ENCODE measurements around the gene RITA1. TPM values are rescaled to one million over a fixed set of nuclear protein-coding genes. Genes with fewer than 3 reads are reported as not detected.

RITA1 gene
- total and polyA plus RNA-seq, 2 experiments from 2014 or later = 16.1 to 26.9 TPM

GRCh38 chr12:113179023-113179422 is 6.5 kb upstream of the RITA1 start:
- 94% methylated on average over 13 of the region's 14 CpGs for WGBS (ENCODE audit: low lambda C conversion rate, missing lambda C conversion rate)
- Histone ChIP-seq H3K4me3 (no peak overlapping the region), H3K79me2 (peaks cover 25% of the 10 kb centered on the region), H3K9me3 (ENCODE audit: low read depth) (no peaks in the 10 kb centered on the region), H3K9me2 (replicated peaks; ENCODE audit: insufficient read depth) (no peaks in the 10 kb centered on the region), H4K20me1 (ENCODE audit: insufficient read depth, poor library complexity, severe bottlenecking) (peaks cover 3% of the 10 kb centered on the region), H3K27me3 (no peaks in the 10 kb centered on the region), H3K4me2 (no peak overlapping the region), H3K27ac (no peak overlapping the region), H3K4me1 (ENCODE audit: insufficient read depth) (peaks cover 3% of the 10 kb centered on the region), H2AFZ (no peak overlapping the region), H3K36me3 (replicated peaks; ENCODE audit: insufficient read depth, low read depth) (no peaks in the 10 kb centered on the region)
- no peak for DNase-seq (ENCODE audit: low spot score)
- no peak for TF ChIP-seq CTCF (IDR thresholded peaks at IDR 0.05; ENCODE audit: poor library complexity)
- TF ChIP-seq EZH2phosphoT487 (IDR thresholded peaks at IDR 0.05; ENCODE audit: low read depth, severe bottlenecking, unreplicated experiment) = no peak
- TF ChIP-seq EZH2 (IDR thresholded peaks at IDR 0.05; ENCODE audit: borderline replicate concordance) = no peak

- Histone ChIP-seq H3K4me1 (ENCODE audit: insufficient read depth) (peaks cover 7% of the 10 kb centered on the region), H3K9me3 (ENCODE audit: low read depth) (no peaks in the 10 kb centered on the region), H3K79me2 (peaks cover 31% of the 10 kb centered on the region), H3K4me3 (no peak overlapping the region), H4K20me1 (ENCODE audit: insufficient read depth, poor library complexity, severe bottlenecking) (peaks cover 3% of the 10 kb centered on the region), H3K36me3 (replicated peaks; ENCODE audit: insufficient read depth, low read depth) (no peaks in the 10 kb centered on the region), H3K4me2 (no peak overlapping the region), H3K9me2 (replicated peaks; ENCODE audit: insufficient read depth) (no peaks in the 10 kb centered on the region), H3K27me3 (no peaks in the 10 kb centered on the region), H2AFZ (no peak overlapping the region), H3K27ac (no peak overlapping the region)
- WGBS (ENCODE audit: low lambda C conversion rate, missing lambda C conversion rate) = 81% methylated on average over 4 of the region's 4 CpGs
- TF ChIP-seq EZH2phosphoT487 (IDR thresholded peaks at IDR 0.05; ENCODE audit: low read depth, severe bottlenecking, unreplicated experiment) = no peak
- TF ChIP-seq CTCF (IDR thresholded peaks at IDR 0.05; ENCODE audit: poor library complexity) = no peak
- no peak for TF ChIP-seq EZH2 (IDR thresholded peaks at IDR 0.05; ENCODE audit: borderline replicate concordance)
- no peak for DNase-seq (ENCODE audit: low spot score)
These were observed 5.2 kb upstream of the RITA1 start for GRCh38 chr12:113180333-113180732.

- Histone ChIP-seq H3K4me2 (no peak overlapping the region), H2AFZ (no peak overlapping the region), H3K9me3 (ENCODE audit: low read depth) (no peaks in the 10 kb centered on the region), H3K79me2 (peaks cover 42% of the 10 kb centered on the region), H3K36me3 (replicated peaks; ENCODE audit: insufficient read depth, low read depth) (no peaks in the 10 kb centered on the region), H3K4me3 (no peak overlapping the region), H3K27ac (no peak overlapping the region), H3K9me2 (replicated peaks; ENCODE audit: insufficient read depth) (no peaks in the 10 kb centered on the region), H3K4me1 (ENCODE audit: insufficient read depth) (peaks cover 15% of the 10 kb centered on the region), H3K27me3 (no peaks in the 10 kb centered on the region), H4K20me1 (ENCODE audit: insufficient read depth, poor library complexity, severe bottlenecking) (peaks cover 7% of the 10 kb centered on the region)
- WGBS (ENCODE audit: low lambda C conversion rate, missing lambda C conversion rate) = 96% methylated on average over 3 of the region's 3 CpGs
- no peak for TF ChIP-seq CTCF (IDR thresholded peaks at IDR 0.05; ENCODE audit: poor library complexity)
- TF ChIP-seq EZH2 (IDR thresholded peaks at IDR 0.05; ENCODE audit: borderline replicate concordance) = no peak
- no peak for TF ChIP-seq EZH2phosphoT487 (IDR thresholded peaks at IDR 0.05; ENCODE audit: low read depth, severe bottlenecking, unreplicated experiment)
- no peak for DNase-seq (ENCODE audit: low spot score)
These were observed 3.5 kb upstream of the RITA1 start for GRCh38 chr12:113181975-113182374.
